Ramos (cell line): ENCODE measurements around the gene SASH1.
"Not testable (repeated sequence)": the region's sequence is repeated elsewhere in the genome, so short reads cannot be mapped to it uniquely, and the experiment has no call there.

Experiments
- in situ Hi-C: fragments of 300-500 bp; cut with MboI; formaldehyde crosslinking; loops from one replicate; pipeline ENCODE4 v1.14.3; 2022; ENCODE audit warnings: low sequenced_read_pairs; ENCODE audit not compliant: unreplicated experiment

SASH1 gene

DNA sequence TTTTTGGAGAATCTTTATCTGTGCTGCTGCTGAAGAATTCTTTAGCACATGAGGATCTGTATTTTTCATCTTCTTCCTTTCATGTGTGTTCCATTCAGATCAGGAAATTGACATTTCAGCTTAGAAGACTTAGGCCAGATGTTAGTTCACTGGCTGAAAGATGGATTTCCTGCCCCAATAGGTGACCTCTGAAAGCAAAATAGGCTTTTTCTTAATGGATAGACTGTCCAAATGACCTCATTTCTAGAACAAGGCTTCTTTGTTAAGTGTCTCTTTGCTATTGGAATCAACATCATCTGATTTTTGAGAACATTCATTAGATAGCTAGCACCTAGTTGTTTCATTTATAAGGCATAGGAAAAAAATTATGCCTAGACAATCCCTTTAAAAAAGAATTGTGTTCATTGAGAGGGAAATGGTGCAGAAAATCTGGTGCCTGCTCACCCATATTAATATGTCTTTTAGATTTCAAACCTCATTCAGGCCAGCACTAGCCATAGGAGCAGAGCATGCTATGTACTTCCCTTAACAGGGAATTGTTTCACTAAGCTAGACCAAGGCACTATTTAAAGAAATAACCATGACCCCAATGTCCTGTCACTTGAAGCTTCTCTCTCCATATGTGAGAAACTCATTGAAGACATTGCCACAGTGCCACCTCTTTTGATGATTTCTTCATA lies 13.6 kb upstream of the SASH1 start:
- in situ Hi-C loops = no loop called here

DNA sequence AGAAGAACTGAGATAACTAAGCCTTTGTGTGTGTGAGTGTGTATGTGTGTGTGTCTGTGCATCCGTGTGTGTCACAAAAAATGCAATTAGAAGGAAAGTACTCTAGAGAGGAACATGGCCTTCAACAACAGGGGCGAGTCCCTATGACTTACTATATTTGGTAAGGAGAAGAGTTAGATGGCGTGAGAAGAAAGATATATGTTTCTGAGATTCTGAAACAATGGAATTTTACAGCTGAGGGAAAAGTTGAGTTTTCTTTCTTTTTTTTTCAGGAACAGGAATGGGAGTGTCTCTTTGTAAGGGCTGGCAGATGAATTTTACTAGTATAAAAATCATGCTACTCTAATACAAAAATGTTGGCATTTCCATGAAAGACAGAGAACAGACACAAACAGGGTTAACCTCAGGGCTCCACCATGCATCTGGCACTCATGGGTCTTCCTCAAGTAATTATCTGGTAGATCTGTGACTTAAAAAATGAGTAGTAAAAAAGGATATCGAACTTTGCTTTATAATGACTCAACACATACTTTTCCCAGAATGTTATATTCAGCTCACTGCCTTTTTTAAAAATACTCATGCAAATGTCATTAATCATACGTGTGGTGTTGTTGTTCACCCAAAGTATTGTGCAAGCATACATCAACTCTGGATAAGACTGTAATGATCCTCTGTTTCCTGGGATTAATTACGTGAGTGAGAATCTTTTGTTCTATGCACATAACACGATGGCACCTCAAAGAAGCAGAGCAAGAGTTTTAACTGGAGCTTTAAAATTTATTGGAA lies 12.8 kb upstream of the SASH1 start:
- in situ Hi-C loops = no loop called here

DNA sequence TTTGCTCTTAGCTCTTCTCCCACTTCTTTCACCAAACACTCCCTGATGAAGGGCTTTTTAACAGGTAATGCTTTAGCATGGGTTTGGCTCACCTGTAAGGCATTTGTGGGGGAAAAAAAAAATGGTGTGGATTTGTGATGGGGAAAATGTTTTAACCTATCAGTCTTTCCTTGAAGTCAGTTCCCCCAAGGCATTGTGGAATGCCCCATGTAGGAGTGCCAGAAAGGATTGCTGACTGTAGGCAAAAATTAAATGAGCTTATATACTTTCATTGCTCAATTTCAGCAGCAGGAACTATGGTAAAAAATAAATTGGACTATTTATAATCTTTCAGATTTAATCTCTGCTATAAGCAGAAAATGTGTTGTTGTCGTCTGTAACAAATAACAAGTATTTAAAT lies 10.6 kb upstream of the SASH1 start:
- in situ Hi-C loops = no loop called here

DNA sequence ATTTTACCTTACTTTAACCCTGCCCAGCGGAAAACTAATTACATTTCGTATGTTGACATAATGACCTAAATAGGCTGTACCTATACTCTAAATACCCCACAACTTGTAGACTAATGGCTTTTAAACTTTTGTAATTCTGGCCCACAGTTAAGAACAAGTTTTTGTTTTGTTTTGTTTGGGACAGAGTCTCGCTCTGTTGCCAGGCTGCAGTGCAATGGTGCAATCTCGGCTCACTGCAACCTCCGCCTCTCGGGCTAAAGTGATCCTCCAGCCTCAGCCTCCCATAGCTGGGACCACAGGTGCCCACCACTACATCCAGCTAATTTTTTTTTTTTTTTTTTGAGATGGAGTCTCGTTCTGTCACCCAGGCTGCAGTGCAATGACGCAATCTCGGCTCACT lies 5.7 kb upstream of the SASH1 start:
- in situ Hi-C loops = no loop called here

DNA sequence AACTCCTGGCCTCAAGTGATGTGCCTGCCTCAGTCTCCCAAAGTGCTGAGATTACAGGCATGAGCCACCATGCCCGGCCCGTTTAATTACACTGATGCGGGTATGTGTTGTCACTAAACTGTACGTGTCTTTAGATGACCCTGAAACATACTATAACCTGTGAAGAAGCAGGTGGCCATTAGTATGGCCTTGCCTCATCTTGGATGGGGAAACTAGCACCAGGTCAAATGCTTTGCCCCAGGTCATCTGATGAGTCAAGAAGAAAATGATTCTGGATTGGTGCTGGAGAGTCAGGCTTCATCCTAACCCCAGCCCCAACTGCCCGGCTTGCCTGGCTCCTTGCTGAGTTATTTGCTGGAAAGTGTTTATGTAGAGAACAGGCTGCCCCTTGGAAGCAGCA lies 2.9 kb upstream of the SASH1 start:
- in situ Hi-C loops = no loop called here

DNA sequence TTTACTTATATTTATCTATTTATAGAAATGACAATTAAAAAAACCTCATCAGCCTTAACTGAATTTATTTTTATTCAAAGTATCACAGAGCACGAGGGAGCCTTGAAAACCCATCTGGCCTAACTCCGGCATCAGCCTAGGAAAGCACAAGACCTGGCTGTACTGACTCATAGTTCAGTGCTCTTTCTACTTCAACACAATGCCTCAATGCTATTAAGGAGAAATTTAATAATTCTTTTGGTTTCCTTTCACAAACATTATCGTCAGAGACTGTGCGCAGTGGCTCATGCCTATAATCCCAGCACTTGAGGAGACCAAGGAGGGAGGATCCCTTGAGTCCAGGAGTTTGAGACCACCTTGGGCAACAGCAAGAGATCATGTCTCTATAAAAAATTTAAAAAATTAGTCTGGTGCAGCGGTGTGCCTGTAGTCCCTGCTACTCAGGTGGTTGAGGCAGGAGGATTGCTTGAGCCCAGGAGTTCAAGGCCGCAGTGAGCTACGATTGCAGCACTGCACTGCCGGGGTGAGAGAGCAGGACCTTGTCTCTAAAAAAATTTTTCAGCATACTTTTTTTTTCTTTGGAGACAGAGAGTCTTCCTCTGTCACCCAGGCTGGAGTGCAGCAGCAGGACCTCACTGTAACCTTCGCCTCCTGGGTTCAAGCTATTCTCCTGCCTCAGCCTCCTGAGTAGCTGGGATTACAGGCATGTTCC lies 1.9 kb upstream of the SASH1 start:
- in situ Hi-C loops = no loop called here

DNA sequence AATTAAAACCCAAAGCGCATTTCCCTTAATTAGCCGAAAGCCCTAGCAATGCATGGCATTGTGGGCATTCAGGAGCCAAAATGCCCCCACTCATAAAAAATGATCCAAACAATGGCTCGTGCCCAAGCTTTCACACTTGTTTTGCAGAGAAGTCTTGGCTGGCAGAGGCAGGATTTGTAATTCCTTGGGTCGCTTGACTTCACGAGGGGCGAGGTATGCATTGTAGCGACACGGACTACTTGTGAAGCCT lies 613 bp upstream of the SASH1 start:
- in situ Hi-C loops = no loop called here

DNA sequence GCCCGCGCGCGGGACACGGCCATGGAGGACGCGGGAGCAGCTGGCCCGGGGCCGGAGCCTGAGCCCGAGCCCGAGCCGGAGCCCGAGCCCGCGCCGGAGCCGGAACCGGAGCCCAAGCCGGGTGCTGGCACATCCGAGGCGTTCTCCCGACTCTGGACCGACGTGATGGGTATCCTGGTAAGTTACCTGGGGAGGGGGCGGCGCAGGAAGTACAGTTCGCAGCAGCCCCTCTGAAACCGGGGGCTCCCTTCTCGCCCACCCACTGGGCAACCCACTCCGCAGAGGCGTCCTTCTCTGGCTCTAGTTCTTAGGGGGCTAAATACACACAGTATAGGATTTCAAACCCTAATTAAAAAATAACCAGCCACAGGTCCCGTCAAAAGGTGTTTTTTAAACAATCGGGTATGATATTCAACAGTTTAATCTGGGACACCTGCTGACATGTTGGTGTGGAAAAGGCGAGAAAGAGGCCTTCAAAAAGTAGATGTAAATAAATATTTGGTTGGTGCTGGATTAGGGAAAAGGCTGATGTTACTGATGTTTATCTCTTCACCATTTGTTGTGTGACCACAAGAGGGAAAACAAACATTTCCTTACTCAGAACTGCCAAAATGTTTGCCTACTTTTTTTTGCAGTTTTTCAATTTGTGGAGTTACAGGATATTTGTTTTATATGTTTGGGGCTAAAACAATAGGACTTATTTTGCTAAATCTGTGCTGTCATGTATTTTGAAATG lies 577 bp downstream of the SASH1 start:
- in situ Hi-C loops = no loop called here

DNA sequence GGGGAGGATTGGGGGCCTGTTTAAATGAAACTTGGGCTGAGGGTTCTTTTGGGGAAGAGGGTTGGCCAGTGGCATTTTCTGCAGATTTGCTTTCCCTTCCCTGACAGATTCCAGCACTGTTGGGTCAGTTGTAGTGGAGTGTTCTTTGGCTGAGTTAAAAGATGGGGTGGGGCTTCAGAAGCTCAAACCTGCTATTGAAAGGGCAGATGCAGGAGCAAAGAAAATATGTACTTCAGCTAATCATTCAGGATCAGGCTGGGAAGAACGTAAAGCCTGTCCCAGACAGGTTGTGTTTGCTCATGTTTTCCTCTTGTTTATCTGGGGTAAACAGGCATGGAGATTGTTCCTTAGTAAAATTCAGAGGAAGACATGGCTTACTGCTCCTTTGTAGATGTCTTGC lies 2.5 kb downstream of the SASH1 start:
- in situ Hi-C loops = no loop called here

DNA sequence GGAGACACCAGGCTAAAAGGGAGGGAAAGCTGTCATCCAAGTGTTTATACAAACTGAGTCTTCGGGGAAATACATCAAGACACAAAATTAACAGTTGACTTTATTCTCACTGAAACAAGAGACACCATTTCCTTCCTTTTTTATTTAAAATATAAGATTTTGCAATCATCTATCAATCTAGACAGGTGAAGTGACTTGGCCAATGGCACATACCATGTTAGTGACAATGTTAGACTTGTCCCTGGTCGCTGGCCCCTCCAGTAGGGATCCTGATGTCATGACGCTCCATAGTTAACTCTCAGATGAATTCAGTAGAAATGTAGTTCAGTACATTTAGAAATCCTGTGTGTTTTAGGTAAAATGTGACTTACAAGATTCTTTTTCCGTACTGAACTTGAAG lies 2.9 kb downstream of the SASH1 start:
- in situ Hi-C loops = no loop called here

DNA sequence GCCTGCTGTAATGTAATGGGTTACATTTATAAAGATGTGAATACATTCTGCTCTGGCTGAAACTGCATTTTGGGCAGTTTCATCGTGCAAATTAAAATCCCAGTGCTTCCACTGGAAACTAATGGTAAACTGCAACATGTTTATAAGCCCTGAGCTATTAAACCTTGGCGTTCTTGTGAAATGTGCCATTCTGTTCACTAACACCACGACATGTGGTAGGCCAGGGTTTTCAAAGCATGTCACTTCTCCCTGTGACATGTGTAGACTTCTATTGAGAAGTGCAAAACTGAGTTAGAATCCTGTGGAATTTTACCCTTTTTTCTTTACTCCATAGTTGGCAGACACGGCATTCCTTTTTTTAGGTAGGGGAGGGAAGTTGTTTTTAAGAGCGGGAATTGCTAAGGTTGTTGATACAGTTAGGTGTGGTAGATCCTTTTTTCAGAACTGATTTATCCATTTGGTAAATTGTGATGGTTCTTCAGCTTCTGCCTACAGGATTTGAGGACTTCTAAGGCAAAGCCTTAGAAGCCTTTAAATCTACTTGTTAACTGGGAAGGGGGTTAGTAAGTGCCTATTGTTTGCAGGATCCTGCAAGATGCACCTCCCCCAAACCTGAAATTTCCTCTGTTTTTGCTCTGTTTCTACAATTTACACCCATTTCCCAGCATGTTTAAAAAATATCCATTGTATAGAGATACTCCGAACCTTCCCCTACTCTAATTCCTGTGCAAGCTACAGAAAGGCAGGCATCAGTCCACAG lies 4.2 kb downstream of the SASH1 start:
- in situ Hi-C loops = no loop called here

DNA sequence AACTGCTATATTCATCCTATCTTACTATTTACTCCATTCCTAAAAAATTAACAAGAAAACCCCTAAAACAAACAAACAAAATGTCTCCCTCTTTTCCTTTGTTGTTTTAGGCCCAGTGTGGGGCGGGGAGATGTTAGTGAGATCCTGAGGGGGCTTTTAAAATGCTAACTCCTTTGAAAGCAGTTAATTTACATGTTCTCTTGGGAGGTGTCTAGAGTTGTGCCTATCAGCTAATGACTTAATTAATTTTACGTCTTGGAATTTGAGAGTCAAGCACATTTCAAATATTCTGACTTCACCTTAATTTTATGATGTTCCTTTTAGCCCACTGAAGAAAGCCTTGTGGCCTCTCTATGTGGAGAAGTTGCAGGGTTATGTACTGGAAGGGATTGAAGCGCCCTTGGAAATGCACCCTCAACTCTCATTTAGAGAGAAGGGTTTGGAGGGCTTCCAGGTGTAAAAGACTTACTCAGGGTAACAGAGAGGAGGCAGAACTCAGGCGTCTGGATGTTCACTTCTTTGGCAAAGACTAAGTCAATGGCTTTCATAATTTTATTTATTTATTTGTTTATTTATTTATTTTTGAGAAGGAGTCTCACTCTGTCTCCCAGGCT lies 4.9 kb downstream of the SASH1 start:
- in situ Hi-C loops = no loop called here

DNA sequence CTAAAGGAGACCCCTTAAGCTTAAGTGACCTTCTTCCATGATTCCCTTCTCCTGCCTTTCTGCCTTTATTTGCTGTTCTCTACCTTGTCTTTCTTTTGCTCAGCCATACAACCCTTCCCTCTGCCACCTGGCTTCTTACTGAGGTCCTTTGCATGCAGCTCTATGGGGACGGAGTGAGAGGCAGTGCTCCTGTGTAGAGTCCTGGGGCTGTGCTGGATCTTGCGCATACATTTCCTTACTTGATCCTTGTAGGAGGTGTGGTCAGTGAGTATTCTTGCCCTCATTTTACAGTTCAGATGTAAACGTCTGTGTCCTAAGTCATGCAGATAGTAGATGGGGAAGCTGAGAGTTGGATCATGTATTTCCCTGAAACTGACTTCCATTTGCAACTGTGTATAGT lies 5.7 kb downstream of the SASH1 start:
- in situ Hi-C loops = no loop called here

DNA sequence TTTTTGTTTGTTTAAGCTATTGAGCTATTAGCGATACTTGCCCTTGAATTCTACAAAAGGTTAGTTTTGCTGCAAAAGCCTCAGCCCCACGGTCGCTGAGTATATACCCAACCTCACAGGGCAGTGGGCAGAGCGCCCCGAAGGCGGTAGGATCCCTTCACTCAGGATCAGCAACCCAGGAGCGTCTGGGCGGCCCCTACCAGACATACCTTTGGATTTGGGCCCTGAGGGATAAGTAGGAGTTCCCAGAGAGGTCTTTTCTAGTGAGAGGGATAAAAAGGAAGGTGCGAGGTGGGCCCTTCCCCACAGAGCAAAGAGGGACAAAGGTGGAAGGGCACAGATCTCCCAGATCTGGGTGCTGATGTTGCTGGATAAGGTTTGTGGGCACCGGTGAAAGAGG lies 6.1 kb downstream of the SASH1 start:
- in situ Hi-C loops = no loop called here

DNA sequence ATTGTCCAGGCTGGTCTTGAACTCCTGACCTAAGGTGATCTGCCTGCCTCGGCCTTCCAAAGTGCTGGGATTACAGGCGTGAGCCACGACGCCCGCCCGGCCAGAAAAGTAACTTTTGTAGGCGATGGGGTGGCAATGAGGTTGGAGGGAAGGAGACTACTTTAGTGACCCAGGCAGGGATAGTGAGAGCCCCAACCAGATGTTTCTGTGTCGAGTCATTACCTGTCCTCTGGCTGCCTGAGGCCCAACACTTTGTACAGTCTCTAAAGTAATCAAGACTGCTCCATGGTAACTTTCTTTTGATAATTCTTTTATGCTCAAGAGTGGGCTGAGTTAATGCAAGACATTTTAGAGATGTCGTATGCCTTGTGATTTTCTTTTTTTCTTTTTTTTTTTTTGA lies 6.8 kb downstream of the SASH1 start:
- in situ Hi-C loops = no loop called here

DNA sequence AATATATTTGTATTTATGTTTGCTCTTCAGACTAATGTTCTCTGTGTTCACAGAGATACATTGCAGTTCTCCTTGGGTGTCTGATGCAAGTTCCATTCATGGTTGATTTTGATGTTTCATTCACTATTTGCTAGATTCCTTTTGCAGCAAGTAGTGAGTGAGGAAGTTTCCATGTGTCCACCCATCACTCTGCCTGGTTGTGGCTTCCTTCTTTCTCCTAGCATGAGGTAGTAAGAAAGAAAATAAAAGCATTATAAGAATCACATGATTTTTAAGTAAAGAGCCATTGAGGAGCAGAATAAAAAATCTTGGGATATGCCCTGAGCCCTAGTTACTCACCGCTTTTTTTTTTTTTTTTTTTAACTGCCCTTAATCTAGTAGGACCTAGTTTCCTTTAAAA lies 8.7 kb downstream of the SASH1 start:
- in situ Hi-C loops = no loop called here

DNA sequence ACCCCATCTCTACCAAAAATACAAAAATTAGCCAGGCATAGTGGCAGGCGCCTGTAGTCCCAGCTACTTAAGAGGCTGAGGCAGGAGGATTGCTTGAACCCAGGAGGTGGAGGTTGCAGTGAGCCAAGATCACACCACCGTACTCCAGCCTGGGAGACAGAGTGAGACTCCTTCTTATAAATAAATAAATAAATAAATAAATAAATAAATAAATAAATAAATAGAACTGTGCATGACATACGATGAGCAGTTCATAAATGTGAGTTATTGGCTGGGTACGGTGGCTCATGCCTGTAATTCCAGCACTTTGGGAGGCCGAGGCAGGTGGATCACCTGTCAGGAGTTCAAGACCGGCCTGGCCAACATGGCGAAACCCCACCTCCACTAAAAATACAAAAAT lies 9.8 kb downstream of the SASH1 start:
- in situ Hi-C loops = not testable (repeated sequence)

DNA sequence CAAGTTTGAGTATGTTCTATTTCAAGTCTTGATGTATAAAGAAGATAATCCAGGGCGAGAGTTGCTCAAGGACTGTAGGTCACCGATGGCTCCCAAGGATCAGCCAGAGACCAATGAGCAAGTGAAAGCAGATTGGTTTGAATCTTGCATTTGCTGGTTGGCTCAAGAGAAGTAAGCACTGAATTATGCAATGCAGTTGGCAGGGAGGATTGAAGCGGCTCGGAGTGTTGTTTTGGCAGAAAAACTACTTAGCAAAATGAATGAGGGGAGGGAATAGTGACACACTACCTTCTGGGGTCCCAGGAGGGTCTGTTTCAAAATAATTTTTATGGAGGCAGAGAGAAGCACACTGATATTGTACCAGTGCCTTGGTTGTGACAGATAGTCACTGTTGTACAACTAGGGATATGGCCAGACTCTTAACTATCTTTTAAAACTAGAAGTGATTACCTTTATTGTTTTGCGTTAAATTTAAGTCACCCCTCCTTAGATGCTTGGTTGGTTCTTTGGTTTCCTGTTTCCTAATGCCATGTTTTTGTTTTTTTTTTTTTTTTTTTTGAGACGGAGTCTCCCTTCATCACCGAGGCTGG lies 15.7 kb downstream of the SASH1 start:
- in situ Hi-C loops = no loop called here

DNA sequence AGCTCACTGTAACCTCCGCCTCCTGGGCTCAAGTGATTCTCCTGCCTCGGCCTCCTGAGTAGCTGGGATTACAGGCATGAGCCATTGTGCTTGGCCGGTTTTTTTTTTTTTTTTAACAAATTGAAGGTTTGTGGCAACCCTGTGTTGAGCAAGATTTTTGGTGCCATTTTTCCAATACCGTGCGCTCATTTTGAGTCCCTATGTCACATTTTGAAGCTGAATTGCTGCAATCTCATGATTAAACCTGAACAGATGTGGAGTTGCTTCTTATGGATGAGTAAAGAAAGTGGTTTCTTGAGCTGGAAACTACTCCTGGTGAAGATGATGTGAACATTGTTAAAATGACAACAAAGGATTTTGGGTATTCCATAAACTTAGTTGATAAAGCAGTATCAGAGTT lies 16.6 kb downstream of the SASH1 start:
- in situ Hi-C loops = no loop called here
